Retinal pigment epithelial cell (primary cell): Measurements from ENCODE around the gene ARHGEF6.

ENCODE experiments used
- DNase-seq: peaks from one replicate; pipeline ENCODE4 v3.0.0-alpha.2; 2010; ENCODE audit warnings: low read depth
- H3K4me3 ChIP-seq: 2 replicates; pipeline ENCODE4 v1.5.1; 2011; ENCODE audit warnings: mild to moderate bottlenecking, low read length, control low read depth, moderate library complexity
- TF ChIP-seq, protein P1 (sequence below): conservative IDR thresholded peaks from 2 replicates; pipeline ENCODE4 v1.5.1; 2011; ENCODE audit warnings: low read depth, low read length, control low read depth, inconsistent platforms

ARHGEF6 gene

GRCh38 chrX:136620780-136621179 lies 160.0 kb downstream of the ARHGEF6 start:
- H3K4me3 ChIP-seq, result no peak overlapping the region
- DNase-seq, result no peak
- TF ChIP-seq, protein P1, sequence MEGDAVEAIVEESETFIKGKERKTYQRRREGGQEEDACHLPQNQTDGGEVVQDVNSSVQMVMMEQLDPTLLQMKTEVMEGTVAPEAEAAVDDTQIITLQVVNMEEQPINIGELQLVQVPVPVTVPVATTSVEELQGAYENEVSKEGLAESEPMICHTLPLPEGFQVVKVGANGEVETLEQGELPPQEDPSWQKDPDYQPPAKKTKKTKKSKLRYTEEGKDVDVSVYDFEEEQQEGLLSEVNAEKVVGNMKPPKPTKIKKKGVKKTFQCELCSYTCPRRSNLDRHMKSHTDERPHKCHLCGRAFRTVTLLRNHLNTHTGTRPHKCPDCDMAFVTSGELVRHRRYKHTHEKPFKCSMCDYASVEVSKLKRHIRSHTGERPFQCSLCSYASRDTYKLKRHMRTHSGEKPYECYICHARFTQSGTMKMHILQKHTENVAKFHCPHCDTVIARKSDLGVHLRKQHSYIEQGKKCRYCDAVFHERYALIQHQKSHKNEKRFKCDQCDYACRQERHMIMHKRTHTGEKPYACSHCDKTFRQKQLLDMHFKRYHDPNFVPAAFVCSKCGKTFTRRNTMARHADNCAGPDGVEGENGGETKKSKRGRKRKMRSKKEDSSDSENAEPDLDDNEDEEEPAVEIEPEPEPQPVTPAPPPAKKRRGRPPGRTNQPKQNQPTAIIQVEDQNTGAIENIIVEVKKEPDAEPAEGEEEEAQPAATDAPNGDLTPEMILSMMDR, result no peak

GRCh38 chrX:136619899-136620505 lies 160.7 kb downstream of the ARHGEF6 start:
- no peak overlapping the region for H3K4me3 ChIP-seq
- DNase-seq, result no peak
- TF ChIP-seq, protein P1, result no peak

- no peak for DNase-seq
- H3K4me3 ChIP-seq, result no peak overlapping the region
- TF ChIP-seq, protein P1, result no peak
Observed at GRCh38 chrX:136616987-136617685, 163.6 kb downstream of the ARHGEF6 start.
